Measurements from ENCODE around the gene SMIM33. TPM values are rescaled to one million over a fixed set of nuclear protein-coding genes. Genes with fewer than 3 reads are reported as not detected.

SMIM33 gene
- total and polyA plus RNA-seq, 2 of the 13 experiments (the other 11 are each of a cell fraction or from before 2014, with no cell fraction given), result not detected

- no peak for TF ChIP-seq ARID5B (CRISPR knock-in tag; IDR thresholded peaks at IDR 0.05)
- TF ChIP-seq MAFK (conservative IDR thresholded peaks at IDR 0.05 in 1 of 2, IDR thresholded peaks at IDR 0.05 in 1 of 2; ENCODE audit: low read length in 2 of 2), result no peak
- TF ChIP-seq MAFF (IDR thresholded peaks at IDR 0.05; ENCODE audit: low read depth, low read length), result no peak
- 0 out of 2 replicates have a peak, but pooled peaks have one; percentile 12 for TF ChIP-seq SAP130 (CRISPR knock-in tag; IDR thresholded peaks at IDR 0.05; ENCODE audit: low read depth)
- peak; percentile 53; the same call in 1 of the 2 replicates for TF ChIP-seq KAT8 (CRISPR knock-in tag; IDR thresholded peaks at IDR 0.05)
- no peak for TF ChIP-seq CCDC6 (CRISPR knock-in tag; IDR thresholded peaks at IDR 0.05)
- no peak for TF ChIP-seq NR0B2 (CRISPR knock-in tag; IDR thresholded peaks at IDR 0.05)
- peak; percentile 21; the same call in 1 of the 2 replicates for TF ChIP-seq ZFY (CRISPR knock-in tag; IDR thresholded peaks at IDR 0.05)
- TF ChIP-seq SP4 (CRISPR knock-in tag; IDR thresholded peaks at IDR 0.05), result peak; percentile 37; the same call in 1 of the 2 replicates
- peak; percentile 39; the same call in 1 of the 2 replicates for TF ChIP-seq ZNF792 (CRISPR knock-in tag; IDR thresholded peaks at IDR 0.05)
- TF ChIP-seq SMARCC2 (IDR thresholded peaks at IDR 0.05), result no peak
- TF ChIP-seq TFDP1 (CRISPR knock-in tag; IDR thresholded peaks at IDR 0.05; ENCODE audit: borderline replicate concordance), result peak; percentile 17; the same call in 1 of the 2 replicates
- 0 out of 2 replicates have a peak, but pooled peaks have one; percentile 35 for TF ChIP-seq DMAP1 (CRISPR knock-in tag; IDR thresholded peaks at IDR 0.05)
- no peak for TF ChIP-seq TRIM22 (IDR thresholded peaks at IDR 0.05)
- 0 out of 2 replicates have a peak, but pooled peaks have one; percentile 60 for TF ChIP-seq CBFB (CRISPR knock-in tag; IDR thresholded peaks at IDR 0.05)
- TF ChIP-seq HDAC2 (CRISPR knock-in tag; IDR thresholded peaks at IDR 0.05), result peak; percentile 26; the same call in 1 of the 2 replicates
- peak; percentile 34; the same call in 1 of the 2 replicates for TF ChIP-seq TBX2 (CRISPR knock-in tag; IDR thresholded peaks at IDR 0.05; ENCODE audit: borderline replicate concordance)
- no peak for TF ChIP-seq EEA1 (CRISPR knock-in tag; IDR thresholded peaks at IDR 0.05; ENCODE audit: borderline replicate concordance)
- TF ChIP-seq BORCS8-MEF2B (CRISPR knock-in tag; IDR thresholded peaks at IDR 0.05), result no peak
- no peak for TF ChIP-seq FOXP4 (CRISPR knock-in tag; IDR thresholded peaks at IDR 0.05)
- TF ChIP-seq ZFX (CRISPR knock-in tag; IDR thresholded peaks at IDR 0.05; ENCODE audit: low read depth), result peak; percentile 15; the same call in 1 of the 2 replicates
Observed at GRCh38 chr5:139482050-139482889, 11.5 kb downstream of the SMIM33 start, which contains the start of gene STING1 (continued).

Measured in HepG2 (cell line).